Hepatocyte (in vitro differentiated cells): ENCODE results near the gene S100P.

ENCODE experiments used
- CTCF ChIP-seq: fragments of 200-600 bp; sonication (generic); IDR thresholded peaks from 2 replicates; pipeline ENCODE4 v1.5.1; 2016; ENCODE audit warnings: antibody characterized with exemption, mild to moderate bottlenecking; ENCODE audit not compliant: poor library complexity
- EZH2 ChIP-seq: fragments of 200-600 bp; sonication (generic); IDR thresholded peaks from 2 replicates; pipeline ENCODE4 v1.6.1; 2016; ENCODE audit warnings: antibody characterized with exemption, mild to moderate bottlenecking, borderline replicate concordance
- EZH2phosphoT487 ChIP-seq: fragments of 200-600 bp; sonication (generic); IDR thresholded peaks from one replicate; pipeline ENCODE4 v1.6.1; 2018; ENCODE audit warnings: antibody characterized with exemption, mild to moderate bottlenecking, low read depth, moderate library complexity; ENCODE audit not compliant: unreplicated experiment, severe bottlenecking

- TF ChIP-seq EZH2phosphoT487 (no peak), CTCF (no peak), EZH2 (no peak)
Observed at GRCh38 chr4:6660430-6660829, 33.2 kb upstream of the S100P start.
